ENCODE measurements around the gene NPAS3.

Gene NPAS3

DNA sequence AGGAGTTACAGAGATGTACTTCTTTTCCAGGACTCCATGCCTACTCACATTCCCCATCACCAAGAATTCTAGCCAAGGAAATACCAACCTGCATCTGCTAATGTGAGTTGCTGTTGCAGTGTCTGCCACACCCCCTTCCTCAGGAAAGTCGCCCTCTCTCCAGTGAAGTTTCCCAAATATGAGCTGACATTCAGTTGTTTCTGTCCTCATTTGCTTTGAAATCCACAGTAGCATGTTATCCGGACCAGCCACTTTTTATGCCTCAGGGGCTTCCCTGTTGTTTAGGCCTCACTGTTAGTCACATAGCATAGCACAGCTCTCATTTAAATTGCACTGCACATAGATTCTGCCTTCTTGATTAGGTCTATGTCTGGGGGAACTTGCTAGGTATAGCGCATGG, 799.8 kb downstream of the NPAS3 start:
- DNase-seq (ENCODE audit: low read depth) = no peak
- H3K4me3 ChIP-seq (ENCODE audit: low read depth, low read length) = no peak overlapping the region
- TF ChIP-seq, protein P1, sequence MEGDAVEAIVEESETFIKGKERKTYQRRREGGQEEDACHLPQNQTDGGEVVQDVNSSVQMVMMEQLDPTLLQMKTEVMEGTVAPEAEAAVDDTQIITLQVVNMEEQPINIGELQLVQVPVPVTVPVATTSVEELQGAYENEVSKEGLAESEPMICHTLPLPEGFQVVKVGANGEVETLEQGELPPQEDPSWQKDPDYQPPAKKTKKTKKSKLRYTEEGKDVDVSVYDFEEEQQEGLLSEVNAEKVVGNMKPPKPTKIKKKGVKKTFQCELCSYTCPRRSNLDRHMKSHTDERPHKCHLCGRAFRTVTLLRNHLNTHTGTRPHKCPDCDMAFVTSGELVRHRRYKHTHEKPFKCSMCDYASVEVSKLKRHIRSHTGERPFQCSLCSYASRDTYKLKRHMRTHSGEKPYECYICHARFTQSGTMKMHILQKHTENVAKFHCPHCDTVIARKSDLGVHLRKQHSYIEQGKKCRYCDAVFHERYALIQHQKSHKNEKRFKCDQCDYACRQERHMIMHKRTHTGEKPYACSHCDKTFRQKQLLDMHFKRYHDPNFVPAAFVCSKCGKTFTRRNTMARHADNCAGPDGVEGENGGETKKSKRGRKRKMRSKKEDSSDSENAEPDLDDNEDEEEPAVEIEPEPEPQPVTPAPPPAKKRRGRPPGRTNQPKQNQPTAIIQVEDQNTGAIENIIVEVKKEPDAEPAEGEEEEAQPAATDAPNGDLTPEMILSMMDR (IDR thresholded peaks at IDR 0.05; ENCODE audit: low read depth, low read length, missing control alignments) = no peak

DNA sequence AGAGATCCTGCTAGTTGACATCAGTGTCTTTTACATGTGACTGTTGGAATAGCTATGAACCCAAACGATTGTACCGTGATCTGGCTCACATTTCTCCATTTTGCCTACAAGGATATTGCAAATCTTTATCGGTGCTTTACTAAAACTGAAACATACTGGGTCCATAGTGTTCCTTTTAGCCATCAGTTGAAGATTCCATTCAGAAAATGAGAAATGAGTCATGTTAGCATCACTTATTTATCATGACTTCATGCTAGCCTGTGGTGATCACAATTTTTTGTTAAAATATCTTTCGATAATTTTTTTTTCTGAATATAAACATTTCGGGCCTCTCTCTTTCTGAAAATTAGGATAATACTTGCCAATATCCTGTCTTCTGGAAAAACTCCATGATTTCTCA, 801.9 kb downstream of the NPAS3 start:
- no peak overlapping the region for H3K4me3 ChIP-seq (ENCODE audit: low read depth, low read length)
- TF ChIP-seq, protein P1 (IDR thresholded peaks at IDR 0.05; ENCODE audit: low read depth, low read length, missing control alignments) = no peak
- DNase-seq (ENCODE audit: low read depth) = no peak

DNA sequence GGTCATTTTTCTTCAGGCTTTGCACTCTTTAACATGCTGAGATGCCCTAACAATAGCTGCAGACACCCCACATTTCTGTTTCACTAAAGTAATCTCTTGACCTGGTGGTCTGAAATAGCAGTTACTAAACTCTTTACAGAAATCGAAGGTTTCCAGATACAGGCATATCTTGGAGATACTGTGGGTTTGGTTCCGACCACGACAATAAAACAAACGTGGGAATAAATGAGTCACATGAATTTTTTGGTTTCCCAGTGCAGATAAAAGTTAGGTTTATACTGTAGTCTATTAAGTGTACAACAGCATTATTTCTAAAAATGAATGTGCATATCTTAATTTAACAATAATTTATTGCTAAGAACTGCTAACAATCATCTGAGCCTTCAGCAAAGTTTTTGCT, 803.5 kb downstream of the NPAS3 start:
- TF ChIP-seq, protein P1 (IDR thresholded peaks at IDR 0.05; ENCODE audit: low read depth, low read length, missing control alignments) = no peak
- DNase-seq (ENCODE audit: low read depth) = no peak
- no peak overlapping the region for H3K4me3 ChIP-seq (ENCODE audit: low read depth, low read length)

DNA sequence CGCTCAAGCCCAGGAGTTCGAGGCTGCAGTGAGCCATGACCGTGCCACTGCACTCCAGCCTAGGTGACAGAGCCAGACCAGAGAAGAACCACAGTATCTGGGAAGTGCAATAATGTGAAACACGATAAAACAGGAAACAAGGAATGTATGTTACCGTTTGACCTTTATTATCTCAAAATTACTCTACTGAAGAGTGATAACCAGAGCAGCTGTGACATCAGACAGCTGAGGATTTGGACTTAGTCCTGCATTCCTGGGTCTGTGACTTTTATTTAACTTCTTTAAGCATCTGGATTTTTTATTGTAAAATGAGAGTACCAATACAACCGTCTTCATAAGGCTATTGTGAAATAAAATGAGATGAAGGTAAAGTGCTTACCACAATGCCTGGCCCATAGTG, 806.5 kb downstream of the NPAS3 start:
- TF ChIP-seq, protein P1 (IDR thresholded peaks at IDR 0.05; ENCODE audit: low read depth, low read length, missing control alignments) = no peak
- H3K4me3 ChIP-seq (ENCODE audit: low read depth, low read length) = no peak overlapping the region
- no peak for DNase-seq (ENCODE audit: low read depth)

DNA sequence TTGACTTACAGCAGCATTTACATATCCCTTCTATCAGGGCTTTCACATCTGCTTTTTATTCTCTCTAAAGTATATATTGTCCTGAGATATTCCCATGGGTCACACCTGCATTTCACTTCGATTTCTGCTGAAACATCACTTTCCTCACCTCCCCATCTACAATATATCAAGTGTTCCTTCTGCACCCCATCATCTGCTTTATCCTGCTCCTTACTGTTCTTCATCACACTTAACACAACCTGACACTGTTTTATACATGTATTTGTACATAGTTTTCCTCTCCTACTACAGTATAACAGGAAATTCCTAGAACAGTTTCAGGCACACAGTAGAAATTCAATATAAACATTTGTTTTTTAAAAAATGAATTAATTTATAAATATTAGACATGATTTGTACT, 809.1 kb downstream of the NPAS3 start:
- DNase-seq (ENCODE audit: low read depth) = no peak
- TF ChIP-seq, protein P1 (IDR thresholded peaks at IDR 0.05; ENCODE audit: low read depth, low read length, missing control alignments) = no peak
- no peak overlapping the region for H3K4me3 ChIP-seq (ENCODE audit: low read depth, low read length)

DNA sequence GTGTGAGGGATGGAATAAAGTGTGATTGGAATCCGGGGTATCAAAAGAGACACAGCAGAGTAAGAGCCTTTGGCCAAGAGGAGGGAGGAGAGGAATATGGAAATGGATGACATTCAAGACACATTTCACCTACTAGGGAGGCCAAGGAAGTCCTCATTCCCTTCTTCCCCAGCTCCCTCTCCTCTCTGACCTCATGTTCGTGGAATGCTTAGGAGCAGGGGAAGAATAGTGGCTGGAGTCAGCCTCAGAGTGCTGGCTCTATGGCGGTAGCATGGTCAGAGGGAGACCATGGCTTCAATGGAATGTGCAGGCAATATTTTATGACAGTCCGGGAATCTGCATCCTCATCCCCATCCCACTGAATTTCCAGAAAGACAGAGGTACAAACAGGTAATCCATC, 815.6 kb downstream of the NPAS3 start:
- DNase-seq (ENCODE audit: low read depth) = no peak
- no peak overlapping the region for H3K4me3 ChIP-seq (ENCODE audit: low read depth, low read length)
- TF ChIP-seq, protein P1 (IDR thresholded peaks at IDR 0.05; ENCODE audit: low read depth, low read length, missing control alignments) = no peak

DNA sequence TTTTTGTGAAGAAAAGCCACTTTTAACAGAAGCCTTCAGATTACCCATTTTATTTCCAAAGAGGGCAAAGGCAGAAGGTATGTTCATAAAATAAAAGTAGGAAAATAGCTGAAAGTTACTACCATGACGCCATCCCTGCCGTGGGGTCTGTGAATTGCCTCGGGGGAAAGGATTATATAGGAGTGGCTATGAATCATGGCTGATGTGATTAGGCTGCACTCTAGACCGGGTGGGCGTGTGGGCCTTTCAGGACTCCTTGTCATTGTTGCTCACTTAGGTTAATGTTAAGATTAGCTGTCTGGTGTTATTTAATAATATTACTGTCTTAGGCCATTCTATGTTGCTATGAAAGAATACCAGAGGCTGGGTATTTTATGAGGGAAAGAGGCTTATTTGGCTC, 816.7 kb downstream of the NPAS3 start:
- no peak for DNase-seq (ENCODE audit: low read depth)

More for the DNA sequence above, 816.7 kb downstream of the NPAS3 start:
- TF ChIP-seq, protein P1 (IDR thresholded peaks at IDR 0.05; ENCODE audit: low read depth, low read length, missing control alignments) = no peak
- no peak overlapping the region for H3K4me3 ChIP-seq (ENCODE audit: low read depth, low read length)
